Activated CD4-positive, alpha-beta T cell treated with anti-CD3 and anti-CD28 coated beads, Interleukin-2, amount 50 U/mL, for 48 hours (primary cell): ENCODE measurements around the gene EBPL.
"Not testable (repeated sequence)": the region's sequence is repeated elsewhere in the genome, so short reads cannot be mapped to it uniquely, and the experiment has no call there.

ENCODE experiments used
- DNase-seq, 2 experiments: peaks; one replicate each; pipeline ENCODE4 v3.0.0-alpha.2; 2020

The EBPL gene

DNA sequence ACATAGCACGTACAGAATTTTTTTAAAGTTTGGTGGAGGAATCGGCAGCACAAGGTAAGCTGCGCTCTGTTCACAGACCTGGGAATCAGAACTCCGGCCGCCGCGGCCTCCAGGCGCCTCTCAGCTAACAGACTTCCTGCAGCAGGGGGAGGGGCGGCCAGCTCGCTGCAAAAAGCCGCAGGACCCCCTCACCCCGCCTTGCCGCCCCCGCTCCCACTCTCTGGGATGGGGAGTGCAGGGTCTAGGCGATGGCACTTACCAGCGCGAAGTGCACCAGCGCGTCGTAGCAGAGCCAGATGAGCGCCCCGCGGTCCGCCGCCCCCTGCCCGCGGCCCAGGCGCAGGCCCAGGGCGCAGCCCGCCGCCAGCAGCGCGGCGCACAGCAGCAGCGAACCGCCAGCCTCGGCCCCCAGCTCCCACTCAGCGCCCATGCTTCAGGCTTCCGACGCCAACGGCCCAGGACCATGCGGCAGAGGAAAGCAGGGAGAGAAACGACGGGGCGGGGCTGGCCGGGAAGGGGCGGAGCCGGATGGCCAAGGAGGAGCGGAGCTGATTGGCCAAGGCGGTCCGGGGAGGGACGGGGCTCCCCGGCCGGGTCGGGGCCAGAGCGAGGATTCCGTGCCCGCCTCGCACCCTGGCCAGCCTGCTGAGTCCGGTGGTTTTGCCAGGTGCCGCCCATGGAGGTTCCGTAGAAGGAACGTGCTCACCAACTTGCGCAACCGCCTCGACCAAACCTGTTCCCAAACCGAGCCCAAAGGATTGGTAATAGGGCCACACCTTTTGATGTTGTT lies at the start of gene EBPL:
Gene EBPL (minus strand): TSS at position 492 of the 790 bp plus-strand sequence. CDS start 62 bp downstream, at position 430.
- DNase-seq = peak; percentile 97

DNA sequence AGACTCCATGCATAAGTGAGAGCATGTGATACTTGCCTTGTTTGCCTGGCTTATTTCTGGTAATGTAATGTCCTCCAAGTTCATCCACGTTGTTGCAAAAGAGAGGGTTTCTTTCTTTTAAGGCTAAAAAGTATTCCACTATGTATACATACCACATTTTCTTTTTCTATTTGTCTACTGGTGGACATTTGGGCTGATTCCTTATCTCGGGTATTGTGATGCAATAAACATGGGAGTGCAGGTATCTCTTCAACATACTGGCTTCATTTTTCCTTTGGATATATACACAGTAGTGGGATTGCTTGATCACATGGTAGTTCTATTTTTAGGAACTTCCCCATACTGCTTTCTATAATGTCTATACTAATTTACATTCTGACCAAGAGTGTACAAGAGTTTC lies 49.6 kb upstream of the EBPL start:
- no peak for DNase-seq

GRCh38 chr13:49739498-49740187 lies 48.4 kb upstream of the EBPL start:
- DNase-seq = no peak

GRCh38 chr13:49733181-49733951 lies 42.1 kb upstream of the EBPL start:
- no peak for DNase-seq

GRCh38 chr13:49731766-49732165 lies 40.5 kb upstream of the EBPL start:
- DNase-seq = no peak

DNA sequence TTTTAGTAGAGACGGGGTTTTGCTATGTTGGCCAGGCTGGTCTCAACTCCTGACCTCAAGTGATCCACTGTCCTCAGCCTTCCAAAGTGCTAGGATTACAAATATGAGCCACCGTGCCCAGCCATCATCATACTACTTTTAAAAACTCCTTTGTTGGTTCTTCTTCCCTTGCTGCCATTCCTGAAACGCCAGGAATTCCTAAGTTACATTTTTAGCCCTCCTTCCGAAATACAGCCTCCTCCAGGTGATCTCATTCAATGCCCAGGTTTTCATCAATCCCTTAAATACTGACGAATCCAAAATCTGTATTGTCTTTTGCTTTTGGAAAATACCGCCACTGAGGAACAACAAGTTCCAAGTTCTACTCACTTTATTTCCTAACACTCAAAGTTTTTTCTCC lies 25.3 kb upstream of the EBPL start:
- no peak for DNase-seq

DNA sequence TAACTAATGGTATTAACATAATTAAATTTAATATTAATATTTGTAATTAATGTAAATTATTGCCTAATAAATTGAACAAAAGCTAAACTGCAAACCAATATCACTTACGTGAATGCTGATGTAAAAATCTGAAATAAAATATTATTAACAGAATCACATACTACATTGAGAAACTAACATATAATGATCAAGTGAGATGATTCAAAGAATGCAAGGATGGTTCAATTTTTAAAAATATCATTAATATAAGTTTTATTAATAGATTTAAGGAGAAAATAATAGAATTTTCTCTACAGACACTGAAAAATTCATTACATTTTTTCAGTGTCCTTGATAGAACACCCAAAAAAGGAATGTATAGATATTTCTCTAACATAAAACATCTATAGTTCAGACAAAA lies 23.5 kb upstream of the EBPL start:
- no peak for DNase-seq

GRCh38 chr13:49711218-49711863 lies 20.1 kb upstream of the EBPL start:
- DNase-seq = no peak

GRCh38 chr13:49704264-49704663 lies 13.0 kb upstream of the EBPL start:
- DNase-seq = not testable (repeated sequence)

DNA sequence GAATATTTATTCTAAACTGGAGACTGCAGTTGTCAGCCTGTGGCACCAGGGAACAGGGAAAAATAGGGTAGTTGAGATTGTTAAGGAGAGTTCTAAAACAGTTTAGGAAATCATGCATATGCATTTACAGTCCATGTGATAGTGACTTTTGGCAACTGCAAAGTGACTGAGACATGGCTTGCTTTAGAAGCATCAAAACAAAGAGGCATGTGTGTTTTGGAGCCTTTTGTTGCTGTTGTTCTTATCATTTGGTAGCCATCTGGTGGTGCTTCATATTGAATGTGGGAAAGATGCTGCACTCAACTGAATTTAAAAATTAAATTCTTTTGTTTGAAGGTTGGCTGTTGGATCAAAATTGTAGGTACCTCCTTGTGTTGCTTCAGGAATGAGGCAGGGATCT lies 10.2 kb upstream of the EBPL start:
- no peak for DNase-seq

- DNase-seq = no peak
Observed at GRCh38 chr13:49697468-49697867, 6.2 kb upstream of the EBPL start.

DNA sequence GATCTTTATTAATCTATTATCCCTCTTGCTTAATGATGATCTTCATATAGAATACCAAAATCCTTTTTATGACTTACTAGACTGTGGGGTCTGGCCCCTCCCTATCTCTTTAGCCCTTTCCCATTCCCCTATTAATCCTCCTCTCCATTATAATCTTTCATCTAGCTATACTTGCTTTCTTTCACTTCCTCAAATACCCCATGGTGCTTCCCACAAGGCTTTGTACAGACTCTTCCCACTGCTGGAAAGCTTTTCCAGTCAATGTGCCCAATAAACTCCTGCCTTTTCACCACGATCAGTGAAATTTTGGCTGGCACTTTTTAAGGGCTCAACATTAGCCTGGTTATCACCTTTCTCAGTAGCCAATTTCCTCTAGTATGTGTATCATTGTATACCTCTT lies 3.2 kb upstream of the EBPL start:
- no peak for DNase-seq

DNA sequence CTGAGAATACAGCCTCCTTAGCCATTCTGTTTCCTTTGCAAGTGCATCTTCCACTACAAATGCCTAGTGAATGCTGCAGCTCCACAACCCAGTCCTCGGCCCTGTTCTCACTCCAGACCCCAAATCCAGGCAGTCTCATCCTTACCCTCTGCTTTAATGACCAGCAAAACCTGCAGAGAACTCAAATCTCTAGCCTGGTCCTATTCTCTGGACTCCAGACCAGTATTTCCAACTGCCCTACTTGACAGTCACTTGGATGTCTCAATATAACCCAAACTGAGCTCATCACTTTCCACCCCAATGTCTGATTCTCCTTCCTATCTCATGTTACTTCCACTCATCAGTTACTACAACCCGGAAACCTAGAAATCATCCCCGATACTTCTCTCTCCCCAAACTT lies 2.6 kb upstream of the EBPL start:
- no peak for DNase-seq

DNA sequence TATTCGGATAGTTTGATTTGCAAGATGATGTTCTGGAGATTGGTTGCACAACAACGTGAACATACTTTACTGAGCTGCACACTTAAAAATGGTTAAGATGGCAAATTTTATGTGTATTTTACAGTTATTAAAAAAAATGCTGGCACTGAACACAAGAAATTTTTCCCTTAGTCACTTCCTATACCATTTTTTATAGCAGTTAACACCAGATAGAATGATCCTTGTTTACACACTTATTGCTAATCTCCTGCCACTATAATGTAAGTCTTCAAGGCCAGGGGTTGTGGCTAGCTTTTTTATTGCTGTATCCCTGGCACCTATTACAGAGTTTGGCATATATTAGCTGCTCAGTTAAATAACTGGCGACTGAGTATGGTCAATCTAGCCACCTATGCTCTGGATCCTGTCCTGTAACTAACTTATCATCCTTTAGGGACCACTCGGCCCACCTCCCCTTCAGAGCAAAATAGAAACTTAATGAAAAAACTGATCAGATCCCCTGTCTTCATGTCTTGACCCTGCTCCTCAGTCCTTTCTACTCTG lies 2.0 kb upstream of the EBPL start:
- no peak for DNase-seq

- peak in 1 of 2 experiments; percentile 15 for DNase-seq
Observed at GRCh38 chr13:49690133-49690994, 922 bp downstream of the EBPL start.

- peak in 1 of 2 experiments; percentile 30 for DNase-seq
Observed at GRCh38 chr13:49683489-49683888, 7.8 kb downstream of the EBPL start.

GRCh38 chr13:49681842-49682435 lies 9.3 kb downstream of the EBPL start:
- DNase-seq = no peak

GRCh38 chr13:49679246-49679645 lies 12.0 kb downstream of the EBPL start:
- DNase-seq = no peak

DNA sequence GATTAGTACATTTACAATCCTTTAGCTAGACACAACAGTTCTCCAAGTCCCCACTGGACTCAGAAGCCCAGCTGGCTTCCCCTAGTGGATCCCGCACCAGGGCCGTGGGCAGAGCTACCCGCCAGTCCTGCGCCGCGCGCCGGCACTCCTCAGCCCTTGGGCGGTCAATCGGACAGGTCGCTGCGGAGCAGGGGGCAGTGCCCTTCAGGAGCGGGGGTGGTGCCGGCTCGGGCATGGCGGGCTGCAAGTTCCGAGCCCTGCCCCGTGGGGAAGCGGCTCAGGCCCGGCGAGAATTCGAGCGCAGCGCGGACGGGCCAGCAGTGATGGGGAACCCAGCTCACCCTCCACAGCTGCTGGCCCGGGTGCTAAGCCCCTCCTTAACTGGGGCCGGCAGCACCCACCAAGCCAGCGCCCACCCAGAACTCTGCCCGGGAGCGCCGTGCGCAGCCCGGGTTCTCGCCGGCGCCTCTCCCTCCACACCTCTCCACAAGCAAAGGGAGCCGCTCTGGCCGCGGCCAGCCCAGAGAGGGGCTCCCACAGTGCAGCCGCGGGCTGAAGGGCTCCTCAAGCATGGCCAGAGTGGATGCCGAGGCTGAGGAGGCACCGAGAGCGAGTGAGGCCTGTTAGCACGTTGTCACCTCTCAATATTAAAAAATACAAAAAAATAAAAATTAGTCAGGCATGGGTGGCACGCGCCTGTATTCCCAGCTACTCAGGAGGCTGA lies 12.9 kb downstream of the EBPL start:
- no peak for DNase-seq

DNA sequence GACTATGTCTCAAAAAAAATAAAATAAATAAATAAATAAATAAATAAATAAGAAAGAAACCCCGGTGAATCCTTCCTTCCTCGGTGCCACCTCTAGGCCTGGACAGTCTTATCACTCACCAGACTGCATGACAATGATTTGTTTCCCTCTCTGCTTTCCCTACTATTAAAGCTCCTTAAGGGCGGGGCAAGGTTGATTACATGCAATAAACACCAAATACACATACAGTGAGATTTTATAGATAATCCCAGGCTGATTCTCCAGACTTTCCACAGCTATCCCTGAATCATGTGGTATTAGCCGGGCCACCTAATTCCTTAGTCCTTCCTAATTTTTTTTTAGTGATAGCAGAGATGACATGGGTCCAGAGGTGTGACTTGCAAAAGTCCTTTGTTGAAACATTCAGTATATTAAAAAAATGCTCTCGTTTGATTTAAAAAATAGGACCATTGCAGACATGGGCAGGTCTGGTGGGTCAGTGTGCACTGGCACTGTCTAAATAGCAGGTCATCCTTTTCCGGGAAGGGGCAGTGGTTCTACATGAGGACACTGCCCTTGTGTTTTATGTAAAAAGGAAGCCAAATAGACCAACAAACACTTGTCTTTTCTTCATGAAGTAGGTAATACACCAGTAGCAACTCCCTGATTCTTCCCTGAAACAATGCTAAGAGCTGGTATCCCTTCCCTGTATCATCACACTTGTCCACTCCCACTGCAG lies 14.5 kb downstream of the EBPL start:
- no peak for DNase-seq
